ENCODE measurements around the gene APOL6. TPM values are rescaled to one million over a fixed set of nuclear protein-coding genes. Genes with fewer than 3 reads are reported as not detected.
A peak's percentile ranks its signal among the peaks of the same experiment; 100 is the strongest.

APOL6 gene
- polyA plus RNA-seq, 1 experiment = 9.5 TPM

DNA sequence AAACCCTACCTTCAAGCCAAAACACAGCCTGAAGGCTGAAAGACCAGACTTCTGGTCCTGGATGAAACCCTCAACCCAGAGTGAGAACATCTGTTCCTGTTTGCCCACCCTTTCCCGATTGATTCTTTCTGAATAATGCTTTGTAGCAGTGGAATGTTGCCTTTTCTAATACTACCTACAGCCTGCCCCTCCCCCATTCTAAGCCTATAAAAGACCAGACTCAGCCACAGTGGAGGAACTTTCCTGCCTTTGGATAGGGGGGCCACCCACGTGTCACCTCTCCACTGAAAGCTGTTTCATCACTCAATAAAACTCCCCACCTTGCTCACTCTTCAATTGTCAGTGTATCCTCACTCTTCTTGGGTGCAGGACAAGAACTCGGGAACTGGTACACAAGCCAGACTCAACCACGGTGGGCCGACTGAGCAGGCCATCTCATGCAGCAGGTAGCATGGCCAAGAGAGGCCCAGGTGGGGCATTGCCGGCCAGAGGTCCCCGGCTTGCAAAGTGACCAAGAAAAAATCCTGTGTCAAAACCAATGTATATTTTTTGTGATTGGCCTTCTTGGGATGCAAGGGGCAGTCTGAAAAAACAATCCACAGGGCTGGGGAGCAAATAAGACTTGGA lies 6.6 kb upstream of the APOL6 start:
- Histone ChIP-seq H3K36me3 (ENCODE audit: control insufficient read depth, insufficient read depth, low read length) (no peaks in the 10 kb centered on the region), H3K27me3 (ENCODE audit: control insufficient read depth, insufficient read depth, low read length) (no peaks in the 10 kb centered on the region), H3K4me3 (ENCODE audit: low read depth, low read length) (no peak overlapping the region)
- CTCF ChIA-PET = no interaction called here
- DNase-seq (ENCODE audit: low read depth) = no peak
- TF ChIP-seq, protein P1, sequence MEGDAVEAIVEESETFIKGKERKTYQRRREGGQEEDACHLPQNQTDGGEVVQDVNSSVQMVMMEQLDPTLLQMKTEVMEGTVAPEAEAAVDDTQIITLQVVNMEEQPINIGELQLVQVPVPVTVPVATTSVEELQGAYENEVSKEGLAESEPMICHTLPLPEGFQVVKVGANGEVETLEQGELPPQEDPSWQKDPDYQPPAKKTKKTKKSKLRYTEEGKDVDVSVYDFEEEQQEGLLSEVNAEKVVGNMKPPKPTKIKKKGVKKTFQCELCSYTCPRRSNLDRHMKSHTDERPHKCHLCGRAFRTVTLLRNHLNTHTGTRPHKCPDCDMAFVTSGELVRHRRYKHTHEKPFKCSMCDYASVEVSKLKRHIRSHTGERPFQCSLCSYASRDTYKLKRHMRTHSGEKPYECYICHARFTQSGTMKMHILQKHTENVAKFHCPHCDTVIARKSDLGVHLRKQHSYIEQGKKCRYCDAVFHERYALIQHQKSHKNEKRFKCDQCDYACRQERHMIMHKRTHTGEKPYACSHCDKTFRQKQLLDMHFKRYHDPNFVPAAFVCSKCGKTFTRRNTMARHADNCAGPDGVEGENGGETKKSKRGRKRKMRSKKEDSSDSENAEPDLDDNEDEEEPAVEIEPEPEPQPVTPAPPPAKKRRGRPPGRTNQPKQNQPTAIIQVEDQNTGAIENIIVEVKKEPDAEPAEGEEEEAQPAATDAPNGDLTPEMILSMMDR (IDR thresholded peaks at IDR 0.05; ENCODE audit: insufficient read depth, low read depth, low read length) = no peak
- POLR2A ChIA-PET = no interaction called here

DNA sequence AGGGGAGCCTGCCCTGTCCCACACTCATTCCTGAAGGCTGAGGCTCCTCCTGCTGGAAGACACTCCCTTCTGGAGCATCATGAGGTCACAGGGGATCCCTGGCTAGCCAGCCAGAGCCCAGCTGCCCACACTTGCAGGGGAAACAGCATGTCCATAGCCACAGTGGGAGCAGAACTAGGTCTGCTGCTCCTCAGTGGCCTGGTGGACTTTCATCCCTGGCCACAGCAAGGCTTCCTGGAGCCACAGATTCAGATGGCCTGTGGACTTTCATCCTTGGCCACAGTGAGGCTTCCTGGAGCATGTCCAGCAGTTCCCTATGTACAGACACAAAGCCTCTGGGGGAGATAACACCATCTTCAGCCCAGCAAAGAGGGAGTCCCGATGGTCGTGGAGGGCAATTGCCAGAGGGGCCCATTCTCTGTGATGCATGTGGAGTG lies 5.9 kb upstream of the APOL6 start:
- no peaks in the 10 kb centered on the region for H3K27me3 ChIP-seq (ENCODE audit: control insufficient read depth, insufficient read depth, low read length)
- POLR2A ChIA-PET = no interaction called here
- no peak for DNase-seq (ENCODE audit: low read depth)
- TF ChIP-seq, protein P1 (IDR thresholded peaks at IDR 0.05; ENCODE audit: insufficient read depth, low read depth, low read length) = no peak
- H3K36me3 ChIP-seq (ENCODE audit: control insufficient read depth, insufficient read depth, low read length) = no peaks in the 10 kb centered on the region
- CTCF ChIA-PET = no interaction called here
- H3K4me3 ChIP-seq (ENCODE audit: low read depth, low read length) = no peak overlapping the region

DNA sequence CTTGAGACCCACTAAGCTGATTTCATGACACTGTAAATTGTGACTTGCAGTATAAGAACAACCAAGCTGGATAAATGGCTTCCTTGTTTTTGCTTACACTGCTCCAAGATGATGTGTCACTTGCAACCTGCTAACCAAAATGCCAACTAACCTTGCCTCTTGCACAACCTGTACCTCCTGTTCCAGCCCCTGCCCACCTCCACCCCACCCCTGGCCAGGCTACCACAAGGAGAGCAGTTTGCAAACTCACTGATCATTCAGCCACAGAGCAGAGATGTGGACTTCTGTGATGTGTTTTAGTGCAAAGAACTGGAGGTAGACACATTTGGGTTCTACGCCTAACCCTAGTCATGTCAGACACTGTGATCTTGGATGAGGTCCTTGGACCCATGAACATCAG lies 4.3 kb upstream of the APOL6 start:
- CTCF ChIA-PET = no interaction called here
- POLR2A ChIA-PET = no interaction called here

DNA sequence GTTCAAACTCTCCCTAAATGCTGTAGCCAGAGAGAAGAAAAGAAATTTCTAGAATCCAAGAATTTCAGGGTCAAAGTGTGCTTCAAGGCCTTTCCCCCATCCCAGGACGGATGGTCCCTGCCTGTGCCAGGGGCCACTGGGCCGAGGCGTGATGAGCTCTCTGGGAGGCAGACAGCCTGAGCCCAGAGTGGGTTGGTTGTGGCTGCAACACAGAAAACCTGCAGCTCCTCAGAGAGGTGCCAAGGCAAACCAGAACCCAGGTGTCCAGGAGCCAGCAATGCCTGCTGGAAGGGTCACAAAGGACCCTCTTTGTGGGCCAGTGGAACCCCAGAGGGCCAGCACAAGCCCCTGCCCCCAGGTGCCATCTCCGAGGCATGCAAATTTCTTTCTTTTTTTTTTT lies 2.6 kb upstream of the APOL6 start:
- no peak for DNase-seq (ENCODE audit: low read depth)
- Histone ChIP-seq H3K36me3 (ENCODE audit: control insufficient read depth, insufficient read depth, low read length) (no peaks in the 10 kb centered on the region), H3K4me3 (ENCODE audit: low read depth, low read length) (no peak overlapping the region), H3K27me3 (ENCODE audit: control insufficient read depth, insufficient read depth, low read length) (no peaks in the 10 kb centered on the region)
- TF ChIP-seq, protein P1 (IDR thresholded peaks at IDR 0.05; ENCODE audit: insufficient read depth, low read depth, low read length) = no peak
- POLR2A ChIA-PET = no interaction called here
- CTCF ChIA-PET = interaction anchor here (1.3 kb wide), 1 partner anchor 420 kb away, joined by 3 read pairs; no protein-coding TSS in a partner anchor

More for the DNA sequence above, 4.3 kb upstream of the APOL6 start:
- TF ChIP-seq, protein P1 (IDR thresholded peaks at IDR 0.05; ENCODE audit: insufficient read depth, low read depth, low read length) = no peak
- no peaks in the 10 kb centered on the region for H3K27me3 ChIP-seq (ENCODE audit: control insufficient read depth, insufficient read depth, low read length)
- H3K4me3 ChIP-seq (ENCODE audit: low read depth, low read length) = no peak overlapping the region
- DNase-seq (ENCODE audit: low read depth) = no peak
- no peaks in the 10 kb centered on the region for H3K36me3 ChIP-seq (ENCODE audit: control insufficient read depth, insufficient read depth, low read length)

DNA sequence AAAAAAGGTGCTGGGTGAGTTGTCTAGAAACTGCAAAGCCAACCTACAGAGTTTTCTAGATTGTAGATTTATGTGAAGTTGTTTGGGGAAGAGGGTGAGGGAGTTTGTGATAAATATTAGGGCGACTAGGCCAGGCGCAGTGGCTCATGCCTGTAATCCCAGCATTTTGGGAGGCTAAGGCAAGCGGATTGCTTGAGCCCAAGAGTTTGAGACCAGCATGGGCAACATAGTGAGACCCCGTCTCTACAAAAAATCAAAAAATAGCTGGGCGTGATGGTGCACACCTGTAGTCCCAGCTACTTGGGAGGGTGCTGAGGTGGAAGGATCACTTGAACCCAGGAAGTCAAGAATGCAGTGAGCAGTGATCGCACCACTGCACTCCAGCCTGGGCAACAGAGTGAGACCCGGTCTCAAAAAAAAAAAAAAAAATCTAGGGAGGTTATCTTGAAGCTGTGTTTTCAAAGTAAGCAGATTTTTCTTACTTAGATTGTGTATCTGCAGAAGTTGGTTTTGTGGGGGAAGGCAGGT lies 844 bp downstream of the APOL6 start:
- TF ChIP-seq, protein P1 (IDR thresholded peaks at IDR 0.05; ENCODE audit: insufficient read depth, low read depth, low read length) = no peak

More for the DNA sequence above, 844 bp downstream of the APOL6 start:
- no peak for DNase-seq (ENCODE audit: low read depth)
- Histone ChIP-seq H3K4me3 (ENCODE audit: low read depth, low read length) (peak overlapping the region; percentile 58), H3K27me3 (ENCODE audit: control insufficient read depth, insufficient read depth, low read length) (no peaks in the 10 kb centered on the region), H3K36me3 (ENCODE audit: control insufficient read depth, insufficient read depth, low read length) (no peaks in the 10 kb centered on the region)
- ChIA-PET POLR2A (no interaction called here), CTCF (interaction anchor here (0.6 to 1.3 kb wide), 4 partner anchors 21 to 191 kb away, joined by 3 to 5 read pairs (median 3); no protein-coding TSS in a partner anchor)
